GM21737 (cell line): Measurements from ENCODE around the gene TAF11L8.
"Not testable (repeated sequence)": the region's sequence is repeated elsewhere in the genome, so short reads cannot be mapped to it uniquely, and the experiment has no call there.

Source experiments
- ATAC-seq: cut with Tn5 transposase; IDR thresholded peaks from one replicate; pipeline ENCODE4 v1.9.1; 2021; ENCODE audit warnings: mild to moderate bottlenecking, moderate library complexity; ENCODE audit not compliant: unreplicated experiment

TAF11L8 gene

DNA sequence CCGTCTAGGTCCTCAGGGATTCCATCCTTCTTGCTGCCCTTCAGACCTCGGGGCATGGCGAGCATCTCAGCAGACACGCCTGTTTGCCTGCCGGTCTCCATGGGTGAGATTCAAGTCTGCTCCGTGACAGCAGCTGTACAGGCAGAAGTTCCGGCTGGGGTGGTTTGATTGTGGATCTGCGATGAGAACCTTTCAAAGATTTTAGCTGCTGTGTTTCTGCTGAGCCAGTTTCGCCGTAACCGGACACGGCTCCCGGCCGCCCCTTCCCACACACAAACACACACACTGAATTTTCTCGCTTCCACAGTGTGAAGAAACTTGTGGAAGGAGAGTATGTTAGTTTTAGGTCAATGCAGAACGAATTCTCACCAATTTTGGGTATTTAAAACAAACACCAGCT, at the start of gene TAF11L8:
TAF11L8 (minus strand) TSS at position 101 of the 400 bp plus-strand sequence.
- not testable (repeated sequence) for ATAC-seq

DNA sequence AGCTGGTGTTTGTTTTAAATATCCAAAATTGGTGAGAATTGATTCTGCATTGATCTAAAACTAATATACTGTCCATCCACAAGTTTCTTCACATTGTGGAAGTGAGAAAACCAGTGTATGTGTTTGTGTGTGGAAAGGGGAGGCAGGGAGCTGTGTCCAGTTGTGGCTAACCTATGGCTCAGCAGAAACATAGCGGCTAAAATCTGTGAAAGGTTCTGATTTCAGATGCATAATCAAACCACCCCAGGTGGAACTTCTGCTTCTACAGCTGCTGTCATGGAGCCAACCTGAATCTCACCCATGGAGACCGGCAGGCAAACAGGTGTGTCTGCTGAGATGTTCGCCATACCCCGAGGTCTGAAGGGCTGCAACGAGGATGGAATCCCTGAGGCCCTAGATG, 43.4 kb upstream of the TAF11L8 start, which contains the start of gene TAF11L14:
TAF11L14 (plus strand) TSS at position 301 of the 400 bp plus-strand sequence.
- ATAC-seq, result no peak

DNA sequence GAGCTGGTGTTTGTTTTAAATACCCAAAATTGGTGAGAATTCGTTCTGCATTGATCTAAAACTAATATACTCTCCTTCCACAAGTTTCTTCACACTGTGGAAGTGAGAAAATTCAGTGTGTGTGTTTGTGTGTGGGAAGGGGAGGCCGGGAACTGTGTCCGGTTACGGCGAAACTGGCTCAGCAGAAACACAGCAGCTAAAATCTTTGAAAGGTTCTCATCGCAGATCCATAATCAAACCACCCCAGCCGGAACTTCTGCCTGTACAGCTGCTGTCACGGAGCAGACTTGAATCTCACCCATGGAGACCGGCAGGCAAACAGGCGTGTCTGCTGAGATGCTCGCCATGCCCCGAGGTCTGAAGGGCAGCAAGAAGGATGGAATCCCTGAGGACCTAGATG, 41.0 kb upstream of the TAF11L8 start, which contains the start of gene TAF11L13:
TAF11L13 (plus strand) TSS at position 301 of the 400 bp plus-strand sequence.
- ATAC-seq, result not testable (repeated sequence)

DNA sequence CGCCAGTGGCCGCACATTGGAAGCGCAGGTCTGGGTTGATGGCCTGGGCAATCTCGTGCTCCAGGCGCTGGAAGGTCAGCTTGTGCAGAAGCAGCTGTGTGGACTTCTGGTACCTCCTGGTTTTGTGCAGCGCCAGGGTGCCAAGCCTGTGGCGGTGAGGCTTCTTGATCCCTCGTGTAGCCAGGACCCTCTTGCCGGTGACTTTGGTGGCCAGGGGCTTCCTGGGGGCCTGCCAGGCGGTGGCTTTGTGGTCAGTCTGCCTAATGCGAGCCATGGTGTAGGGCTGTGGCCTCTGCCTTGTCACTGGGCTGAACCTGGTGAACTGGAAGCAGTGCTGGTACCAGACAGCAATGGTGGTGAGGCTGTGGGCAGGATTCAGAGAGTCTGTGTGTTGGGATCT, 34.9 kb upstream of the TAF11L8 start:
- ATAC-seq, result no peak

DNA sequence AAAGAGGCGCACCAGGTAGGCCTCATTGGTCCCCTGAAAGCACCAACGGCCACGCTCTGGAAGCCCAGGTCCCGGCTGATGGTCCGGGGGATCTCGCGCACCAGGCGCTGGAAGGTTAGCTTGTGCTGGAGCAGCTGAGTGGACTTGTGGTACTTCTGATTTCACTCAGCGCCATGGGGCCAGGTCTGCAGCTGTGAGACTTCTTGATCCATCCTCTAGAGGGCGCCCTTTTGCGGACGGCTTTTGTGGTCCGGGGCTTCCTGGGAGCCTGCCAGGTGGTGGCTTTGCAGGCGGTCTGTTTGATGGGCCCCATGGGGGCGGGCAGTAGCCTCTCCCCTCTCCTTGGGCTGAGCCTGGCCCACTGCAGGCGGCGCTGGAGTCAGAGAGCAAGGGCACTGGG, 29.9 kb upstream of the TAF11L8 start:
- ATAC-seq, result no peak

DNA sequence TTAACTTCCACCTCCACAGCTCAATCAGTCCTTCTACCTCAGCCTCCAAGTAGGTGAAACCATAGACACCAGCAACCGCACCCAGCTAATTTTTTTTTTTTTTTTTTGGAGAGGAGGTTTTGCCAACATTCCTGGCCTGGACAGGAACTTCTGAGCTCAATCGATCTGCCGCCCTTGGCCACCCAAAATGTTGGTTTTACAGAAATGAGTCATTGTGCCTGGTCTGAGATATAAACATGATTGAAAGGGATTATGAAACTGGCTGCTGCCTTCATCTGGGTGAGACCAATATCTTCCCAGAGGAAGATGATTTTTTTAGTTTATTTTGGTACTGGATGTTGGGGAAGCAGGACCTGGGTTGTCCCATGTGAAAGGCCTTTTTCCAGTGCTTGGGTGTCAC, 28.6 kb upstream of the TAF11L8 start:
- ATAC-seq, result no peak

DNA sequence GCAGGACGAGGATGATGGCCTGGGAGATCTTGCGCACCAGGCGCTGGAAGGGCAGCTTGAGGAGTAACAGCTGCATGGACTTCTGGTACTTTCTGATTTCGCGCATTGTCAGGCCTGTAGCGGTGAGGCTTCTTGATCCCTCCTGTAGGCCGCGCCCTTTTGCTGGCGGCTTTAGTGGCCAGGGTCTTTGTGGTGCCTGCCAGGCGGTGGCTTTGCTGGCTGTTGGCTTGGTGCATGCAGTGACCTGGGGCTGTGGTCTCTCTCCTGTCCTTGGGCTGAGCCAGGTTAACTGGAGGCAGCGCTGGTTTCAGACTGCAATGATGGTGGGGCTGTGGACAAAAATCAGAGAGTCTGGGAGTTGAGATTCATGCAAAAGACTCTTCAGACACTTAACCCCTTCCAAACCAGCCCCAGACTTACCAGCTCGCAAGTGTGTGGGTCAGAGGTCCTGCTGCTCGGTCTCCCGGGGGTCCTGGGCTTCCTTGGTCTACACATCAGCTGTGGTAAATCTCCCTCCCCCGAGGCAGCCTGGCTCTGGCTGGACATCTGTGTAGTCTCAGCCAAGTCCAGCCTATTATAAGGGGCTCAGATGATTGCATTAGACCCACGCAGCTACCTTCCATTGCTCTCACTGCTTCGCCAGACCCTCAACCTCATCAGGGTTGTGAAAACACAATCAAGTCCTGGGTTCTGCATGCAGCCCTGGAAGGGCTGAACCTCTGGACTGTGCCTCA, 24.3 kb upstream of the TAF11L8 start:
- ATAC-seq, result no peak

DNA sequence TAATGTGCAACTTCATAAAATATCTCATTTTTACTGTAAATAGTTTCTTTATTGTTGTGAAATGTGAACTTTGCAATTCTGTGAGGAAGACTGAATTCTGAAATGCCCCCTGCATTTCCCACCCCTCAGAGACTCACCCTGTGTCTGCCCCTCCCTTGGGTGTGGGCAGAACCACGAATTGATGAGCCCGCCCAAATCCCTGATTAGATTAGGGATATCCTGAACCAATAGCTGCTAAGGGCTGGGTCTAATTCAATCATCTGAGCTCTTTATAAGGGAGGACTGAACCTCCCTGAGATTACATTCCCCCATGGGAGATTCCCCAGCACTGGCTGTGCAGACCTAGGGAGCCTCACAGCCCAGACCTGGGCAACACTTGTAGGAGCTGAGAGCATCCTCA, 19.3 kb upstream of the TAF11L8 start, which contains the start of gene TAF11L12:
TAF11L12 (plus strand) TSS at position 301 of the 400 bp plus-strand sequence.
- ATAC-seq, result not testable (repeated sequence)

DNA sequence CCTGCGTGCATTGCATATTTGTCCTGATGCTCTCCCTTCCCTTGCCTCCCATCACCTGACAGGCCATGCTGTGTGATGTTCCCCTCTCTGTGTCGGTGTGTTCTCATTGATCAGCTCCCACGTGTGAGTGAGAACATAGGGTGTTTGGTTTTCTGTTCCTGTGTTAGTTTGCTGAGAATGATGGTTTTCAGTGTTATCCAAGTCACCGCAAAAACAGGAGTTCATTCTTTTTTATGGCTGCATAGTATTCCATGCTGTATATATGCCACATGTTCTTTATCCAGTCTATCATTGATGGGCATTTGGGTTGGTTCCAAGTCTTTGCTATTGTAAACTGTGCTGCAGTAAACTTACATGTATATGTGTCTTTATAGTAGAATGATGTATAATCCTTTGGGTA, 16.7 kb upstream of the TAF11L8 start:
- ATAC-seq, result not testable (repeated sequence)

DNA sequence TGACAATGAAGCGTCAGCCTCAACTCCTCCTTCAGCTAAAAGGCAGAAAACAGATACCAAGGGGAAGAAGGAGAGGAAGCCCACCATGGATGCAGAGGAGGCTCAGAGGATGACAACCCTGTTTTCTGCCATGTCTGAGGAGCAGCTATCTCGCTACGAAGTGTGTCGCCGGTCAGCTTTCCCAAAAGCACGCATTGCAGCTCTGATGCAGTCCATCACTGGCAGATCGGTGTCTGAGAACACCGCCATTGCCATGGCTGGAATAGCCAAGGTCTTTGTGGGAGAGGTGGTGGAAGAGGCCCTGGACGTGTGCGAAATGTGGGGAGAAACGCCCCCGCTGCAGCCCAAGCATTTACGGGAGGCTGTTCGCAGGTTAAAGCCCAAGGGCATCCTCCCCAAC, 14.2 kb upstream of the TAF11L8 start:
- ATAC-seq, result no peak

DNA sequence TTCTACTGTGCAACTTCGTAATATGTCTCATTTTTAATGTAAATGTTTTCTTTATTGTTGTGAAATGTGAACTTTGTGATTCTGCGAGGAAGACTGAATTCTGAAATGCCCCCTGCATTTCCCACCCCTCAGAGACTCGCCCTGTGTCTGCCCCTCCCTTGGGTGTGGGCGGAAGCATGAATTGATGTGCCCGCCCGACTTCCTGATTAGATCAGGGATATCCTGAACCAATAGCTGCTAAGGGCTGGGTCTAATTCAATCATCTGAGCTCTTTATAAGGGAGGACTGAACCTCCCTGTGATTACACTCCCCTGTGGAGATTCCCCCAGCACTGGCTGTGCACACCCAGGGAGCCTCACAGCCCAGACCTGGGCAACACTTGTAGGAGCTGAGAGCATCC, 13.1 kb upstream of the TAF11L8 start, which contains the start of gene TAF11L11:
TAF11L11 (plus strand) TSS at position 304 of the 400 bp plus-strand sequence.
- not testable (repeated sequence) for ATAC-seq

DNA sequence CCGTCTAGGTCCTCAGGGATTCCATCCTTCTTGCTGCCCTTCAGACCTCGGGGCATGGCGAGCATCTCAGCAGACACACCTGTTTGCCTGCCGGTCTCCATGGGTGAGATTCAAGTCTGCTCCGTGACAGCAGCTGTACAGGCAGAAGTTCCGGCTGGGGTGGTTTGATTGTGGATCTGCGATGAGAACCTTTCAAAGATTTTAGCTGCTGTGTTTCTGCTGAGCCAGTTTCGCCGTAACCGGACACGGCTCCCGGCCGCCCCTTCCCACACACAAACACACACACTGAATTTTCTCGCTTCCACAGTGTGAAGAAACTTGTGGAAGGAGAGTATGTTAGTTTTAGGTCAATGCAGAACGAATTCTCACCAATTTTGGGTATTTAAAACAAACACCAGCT, 7.0 kb upstream of the TAF11L8 start, which contains the start of gene TAF11L10:
TAF11L10 (minus strand) TSS at position 101 of the 400 bp plus-strand sequence.
- not testable (repeated sequence) for ATAC-seq

DNA sequence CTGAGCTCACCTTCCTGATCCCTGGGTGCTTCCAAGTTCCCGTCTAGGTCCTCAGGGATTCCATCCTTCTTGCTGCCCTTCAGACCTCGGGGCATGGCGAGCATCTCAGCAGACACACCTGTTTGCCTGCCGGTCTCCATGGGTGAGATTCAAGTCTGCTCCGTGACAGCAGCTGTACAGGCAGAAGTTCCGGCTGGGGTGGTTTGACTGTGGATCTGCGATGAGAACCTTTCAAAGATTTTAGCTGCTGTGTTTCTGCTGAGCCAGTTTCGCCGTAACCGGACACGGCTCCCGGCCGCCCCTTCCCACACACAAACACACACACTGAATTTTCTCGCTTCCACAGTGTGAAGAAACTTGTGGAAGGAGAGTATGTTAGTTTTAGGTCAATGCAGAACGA, 3.5 kb upstream of the TAF11L8 start, which contains the start of gene TAF11L9:
TAF11L9 (minus strand) TSS at position 140 of the 400 bp plus-strand sequence.
- ATAC-seq, result not testable (repeated sequence)

DNA sequence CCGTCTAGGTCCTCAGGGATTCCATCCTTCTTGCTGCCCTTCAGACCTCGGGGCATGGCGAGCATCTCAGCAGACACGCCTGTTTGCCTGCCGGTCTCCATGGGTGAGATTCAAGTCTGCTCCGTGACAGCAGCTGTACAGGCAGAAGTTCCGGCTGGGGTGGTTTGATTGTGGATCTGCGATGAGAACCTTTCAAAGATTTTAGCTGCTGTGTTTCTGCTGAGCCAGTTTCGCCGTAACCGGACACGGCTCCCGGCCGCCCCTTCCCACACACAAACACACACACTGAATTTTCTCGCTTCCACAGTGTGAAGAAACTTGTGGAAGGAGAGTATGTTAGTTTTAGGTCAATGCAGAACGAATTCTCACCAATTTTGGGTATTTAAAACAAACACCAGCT, 5.1 kb downstream of the TAF11L8 start, which contains the start of gene TAF11L7:
TAF11L7 (minus strand) TSS at position 101 of the 400 bp plus-strand sequence.
- not testable (repeated sequence) for ATAC-seq
